Mesenteric fat pad (tissue), 1 donor: ENCODE data around the gene GNAQ. TPM values are rescaled to one million over a fixed set of nuclear protein-coding genes. Genes with fewer than 3 reads are reported as not detected.

Experiments
- DNase-seq: peaks from one replicate; pipeline ENCODE4 v3.0.0-alpha.2; 2020; ENCODE audit warnings: low spot score
- total RNA-seq: library from RNA; stranded (reverse); fragmentation: NEBNext Ultra II Directional; extraction: Animal tissue kit (Norgen Biotek cat#: 25700); gene quantifications from one replicate; pipeline ENCODE4 v1.2.1, GENCODE V29; 2021
- donor health status: DM: yes; HTN: yes; CAD: no.

GNAQ gene
- total RNA-seq, 1 donor from 2014 or later = 115 TPM

DNA sequence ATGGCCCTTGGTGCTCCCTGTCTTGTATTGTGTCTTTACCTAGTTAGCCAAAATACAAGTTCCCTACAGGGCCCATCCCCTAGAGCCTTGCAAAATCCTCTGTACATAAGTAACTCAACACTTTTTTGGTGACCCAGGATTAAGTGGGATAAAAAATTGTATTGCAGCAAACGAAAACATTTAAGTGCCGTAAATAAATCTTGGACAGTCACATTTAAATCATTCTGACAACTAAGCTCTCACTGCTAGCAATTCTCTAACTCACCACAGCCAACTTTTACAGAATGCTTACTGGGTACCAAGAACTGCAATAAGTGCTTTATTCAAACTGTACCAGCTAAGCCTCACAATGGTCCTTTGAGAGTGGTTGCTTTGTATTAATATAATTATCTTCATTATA is 56.6 kb downstream of the GNAQ start:
- DNase-seq = no peak

- no peak for DNase-seq
Measured at GRCh38 chr9:77974434-77974833, 57.2 kb downstream of the GNAQ start.

DNA sequence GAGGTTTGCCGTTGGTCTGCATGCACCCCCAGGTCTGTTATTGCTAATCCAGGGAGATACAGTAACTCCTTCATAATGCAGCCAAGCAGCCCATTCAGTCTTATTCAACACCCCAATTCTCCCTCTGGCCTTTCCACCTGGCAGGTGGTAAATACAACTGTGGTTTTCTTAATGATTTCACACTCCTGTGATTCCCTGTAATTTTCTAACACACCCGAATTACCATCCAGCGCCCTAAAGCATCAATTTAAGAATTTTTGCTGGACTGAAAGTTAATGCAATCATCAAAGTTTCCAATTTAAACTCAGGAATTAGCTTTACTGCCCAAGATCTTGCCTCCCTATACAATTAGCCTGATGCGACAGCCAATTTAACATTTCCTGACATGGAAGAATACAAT is 62.5 kb downstream of the GNAQ start:
- no peak for DNase-seq

DNA sequence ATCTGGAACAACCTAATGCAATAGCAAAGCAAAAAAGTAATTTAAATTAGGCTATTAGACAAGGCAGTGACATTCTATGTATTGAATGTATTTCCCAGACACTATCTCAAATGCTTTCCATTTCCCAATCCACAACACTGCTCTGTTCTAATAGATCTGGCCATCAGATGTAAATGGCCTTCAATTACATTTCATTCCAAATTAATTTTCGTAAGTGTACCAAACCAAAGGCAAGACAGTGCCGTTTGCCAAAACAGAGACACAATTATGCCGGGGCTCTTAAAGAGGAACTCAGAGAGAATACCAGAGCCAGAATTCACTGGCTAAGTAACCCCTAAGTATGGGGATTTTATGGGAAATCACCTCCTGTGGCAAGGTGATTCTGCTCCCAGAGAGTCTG is 63.1 kb downstream of the GNAQ start:
- DNase-seq = no peak

GRCh38 chr9:77966718-77967117 is 64.9 kb downstream of the GNAQ start:
- no peak for DNase-seq

DNA sequence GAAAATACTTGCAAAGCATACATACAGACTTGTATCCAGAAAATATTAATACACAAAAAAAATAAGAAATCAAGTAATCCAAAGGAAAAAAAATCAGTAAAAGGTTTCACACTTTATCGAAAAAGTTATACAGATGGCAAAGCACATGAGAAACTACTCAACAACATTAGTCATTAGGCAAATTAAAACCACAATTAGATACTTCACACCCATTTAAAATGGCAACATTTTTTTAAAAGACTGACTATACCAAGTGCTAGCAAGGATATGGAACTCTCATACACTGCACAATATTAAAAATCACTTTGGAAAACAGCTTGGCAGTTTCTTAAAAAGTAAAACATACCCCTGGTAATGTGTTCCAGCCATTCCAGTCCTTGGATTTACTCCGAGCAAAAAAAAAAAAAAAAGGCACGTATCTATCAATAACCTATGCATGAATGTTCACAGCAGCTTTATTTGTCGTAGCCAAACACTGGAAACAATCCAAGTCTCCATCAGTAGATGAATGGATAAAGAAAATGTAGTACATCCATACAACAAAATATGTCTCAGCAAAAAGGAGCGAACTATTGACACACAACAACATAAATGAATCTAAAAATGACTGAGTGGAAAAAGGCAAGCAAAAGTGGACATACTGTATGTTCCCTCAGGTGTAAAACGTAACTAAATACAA is 66.0 kb downstream of the GNAQ start:
- DNase-seq = no peak

- no peak for DNase-seq
Measured at GRCh38 chr9:77964258-77964657, 67.4 kb downstream of the GNAQ start.

DNA sequence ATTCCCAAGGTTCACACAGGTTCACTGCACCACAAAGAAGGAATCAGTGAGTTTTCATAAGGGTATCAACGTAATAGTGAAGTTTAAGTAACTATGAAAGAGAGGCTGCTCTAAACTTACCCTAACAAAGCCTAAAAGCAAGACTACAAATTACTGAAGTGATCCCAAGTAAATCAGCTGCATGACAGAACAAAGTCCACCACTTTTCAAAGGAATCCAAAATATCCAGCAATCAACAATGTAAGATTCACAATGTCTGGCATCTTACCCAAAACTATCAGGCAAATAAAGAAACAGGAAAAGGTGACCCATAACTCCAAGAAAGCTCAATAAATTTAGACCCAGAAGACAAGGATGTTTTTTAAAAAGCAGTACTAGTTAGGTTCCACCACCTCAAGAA is 70.1 kb downstream of the GNAQ start:
- no peak for DNase-seq

- no peak for DNase-seq
Measured at GRCh38 chr9:77960356-77961153, 71.1 kb downstream of the GNAQ start.

DNA sequence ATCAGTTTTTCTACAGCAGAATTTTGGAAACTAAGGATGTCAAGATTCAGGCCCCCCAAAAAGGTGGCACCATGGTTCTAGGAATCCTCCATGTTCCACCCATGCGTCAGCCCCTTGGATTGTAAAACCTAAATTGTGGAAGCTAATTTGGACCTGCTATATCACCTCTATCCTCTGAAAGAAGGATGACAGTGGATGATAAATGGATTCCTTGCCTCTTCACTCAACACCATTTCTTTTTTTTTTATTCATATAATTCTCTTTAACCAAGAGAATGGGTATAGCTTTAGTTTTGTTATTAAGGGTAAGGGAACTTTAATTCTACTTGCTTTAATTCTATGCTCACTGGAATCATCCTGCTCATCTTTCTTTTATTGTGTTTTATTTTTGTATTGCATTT is 71.8 kb downstream of the GNAQ start:
- DNase-seq = no peak

- no peak for DNase-seq
Measured at GRCh38 chr9:77957652-77958051, 74.0 kb downstream of the GNAQ start.

DNA sequence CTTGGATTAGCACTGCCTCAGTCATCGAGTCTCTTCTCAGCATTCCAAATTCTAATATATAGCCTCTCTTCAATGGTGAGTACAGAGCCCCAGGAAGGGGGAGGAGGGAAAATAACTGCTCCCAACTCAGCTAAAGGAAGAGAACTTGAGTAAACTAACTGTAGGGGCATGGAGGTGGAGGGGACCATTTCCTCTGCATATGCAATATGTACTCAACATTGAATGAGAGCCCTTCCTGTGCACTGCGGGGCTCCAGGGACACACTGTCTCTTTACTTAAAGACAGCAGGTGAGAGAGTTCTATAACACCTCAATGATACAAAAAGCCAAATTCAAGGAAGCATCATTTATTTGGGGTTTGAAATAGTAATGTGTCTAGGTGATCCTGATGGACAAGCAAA is 75.1 kb downstream of the GNAQ start:
- no peak for DNase-seq

- DNase-seq = no peak
Measured at GRCh38 chr9:77954666-77955015, 77.0 kb downstream of the GNAQ start.

GRCh38 chr9:77954013-77954665 is 77.5 kb downstream of the GNAQ start:
- DNase-seq = no peak

GRCh38 chr9:77953590-77953989 is 78.0 kb downstream of the GNAQ start:
- no peak for DNase-seq

DNA sequence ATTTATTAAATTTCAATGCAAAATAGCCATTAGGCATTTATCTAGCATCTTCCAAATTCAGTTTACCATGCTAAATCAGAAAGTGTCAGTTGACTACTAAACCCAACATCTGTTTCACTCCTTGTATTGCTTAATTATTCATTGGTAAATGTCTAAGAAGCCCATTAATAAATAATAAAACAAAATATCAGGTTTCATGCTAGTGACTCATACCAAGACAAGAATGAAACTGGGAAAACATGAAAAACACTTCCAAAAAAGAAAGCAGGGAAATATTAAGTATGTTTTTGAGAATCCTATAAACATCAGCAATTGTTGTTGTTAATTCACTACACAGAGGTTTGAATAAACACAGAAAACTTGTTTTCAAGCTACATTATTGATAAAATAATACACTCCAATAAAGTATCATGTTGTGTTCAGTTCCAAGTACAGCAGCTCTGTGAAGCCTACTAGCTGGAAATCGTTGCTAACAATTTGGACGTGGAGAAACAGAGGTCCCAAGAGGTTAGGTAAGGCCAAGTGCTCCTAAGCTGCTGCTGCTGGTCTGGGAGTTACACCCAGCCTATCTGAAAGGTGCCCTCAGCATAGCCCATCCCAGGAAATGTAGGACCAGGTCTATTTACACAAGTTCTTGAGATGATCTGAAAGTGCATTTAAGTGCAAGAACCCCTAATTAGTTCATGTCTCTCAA is 78.8 kb downstream of the GNAQ start:
- DNase-seq = no peak

DNA sequence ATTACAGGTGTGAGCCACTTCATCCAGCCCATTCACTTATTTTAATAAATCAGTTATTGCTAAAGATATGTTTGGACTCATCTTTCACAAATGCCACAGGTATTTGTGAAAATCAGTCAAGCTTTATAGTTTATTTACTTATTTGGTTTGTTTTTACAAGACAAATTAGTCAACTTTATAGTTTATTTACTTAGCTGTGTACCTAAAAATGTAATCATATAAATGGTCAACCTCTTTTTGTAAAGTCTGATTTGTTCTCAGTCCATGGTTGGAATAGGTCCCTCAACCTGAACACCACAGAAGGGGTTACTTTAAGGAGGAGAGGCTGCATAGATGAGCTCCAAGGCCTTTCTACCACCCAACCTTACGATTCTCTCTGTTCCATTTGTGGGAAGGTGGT is 80.2 kb downstream of the GNAQ start:
- DNase-seq = no peak

- no peak for DNase-seq
Measured at GRCh38 chr9:77949751-77950436, 81.7 kb downstream of the GNAQ start.

GRCh38 chr9:77947651-77948050 is 84.0 kb downstream of the GNAQ start:
- no peak for DNase-seq

GRCh38 chr9:77946969-77947620 is 84.5 kb downstream of the GNAQ start:
- DNase-seq = no peak

DNA sequence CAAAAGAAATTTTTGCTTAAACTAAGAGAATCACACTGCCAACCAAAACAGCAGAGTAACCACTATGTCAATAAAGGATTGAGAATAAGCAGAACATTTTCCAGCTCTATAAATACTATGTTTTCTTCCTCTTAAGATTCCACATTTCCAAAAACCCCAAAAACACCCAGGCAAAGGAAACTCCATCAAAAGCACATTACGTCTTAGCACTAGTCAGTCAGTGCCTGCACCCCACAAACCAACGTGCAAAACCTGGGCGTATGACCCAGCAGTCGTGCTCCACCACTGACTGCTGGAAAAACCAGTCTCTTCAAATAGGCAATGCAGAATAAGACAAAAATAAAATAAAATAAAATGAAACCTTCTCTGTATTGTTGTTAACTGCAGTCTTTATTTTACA is 85.3 kb downstream of the GNAQ start:
- no peak for DNase-seq
